ENCODE data around the gene B3GNT9.

- TF ChIP-seq CTCF (IDR thresholded peaks at IDR 0.05) = no peak
- no peak for TF ChIP-seq POLR2A (IDR thresholded peaks at IDR 0.05)
These were observed 3.2 kb downstream of the B3GNT9 start for GRCh38 chr16:67147437-67148140.

All from breast epithelium (tissue), 3 donors.